GM12864 (cell line): ENCODE data around the gene GRID1.

Experiments
- DNase-seq: peaks from one replicate; pipeline ENCODE4 v3.0.0-alpha.2; 2011; ENCODE audit warnings: low read depth
- H3K4me3 ChIP-seq: 2 replicates; pipeline ENCODE4 v1.5.1; 2011; ENCODE audit warnings: mild to moderate bottlenecking, low read depth, low read length, control low read depth
- CTCF ChIP-seq: IDR thresholded peaks from 2 replicates; pipeline ENCODE4 v1.5.1; 2011; ENCODE audit warnings: low read depth, mild to moderate bottlenecking, moderate library complexity, low read length, control low read depth, inconsistent platforms; ENCODE audit errors: missing control alignments

GRID1 gene

DNA sequence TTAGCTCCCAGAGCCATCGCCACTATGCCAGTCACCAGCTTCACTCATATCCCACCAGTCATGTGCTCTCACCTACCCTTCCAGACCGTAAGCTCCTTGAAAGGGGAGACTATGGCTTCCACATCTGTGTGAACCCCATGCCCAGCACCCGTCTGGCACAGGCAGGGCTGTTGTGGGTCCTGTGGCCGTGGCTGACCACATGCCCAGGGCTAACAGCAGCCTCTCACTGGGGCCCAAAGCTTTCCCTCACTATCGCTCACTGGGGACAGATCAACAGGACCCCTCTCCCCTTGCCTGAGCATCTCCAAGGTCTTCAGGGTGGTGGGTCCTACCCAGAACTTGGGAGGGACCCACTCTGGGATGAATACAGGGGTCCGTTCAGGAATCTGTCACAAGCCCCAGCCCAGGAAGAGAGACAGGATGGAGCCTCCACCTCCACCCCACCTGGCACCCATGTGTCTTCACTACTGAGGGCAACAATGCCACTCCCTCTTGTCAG, 303.9 kb downstream of the GRID1 start:
- DNase-seq, result no peak
- H3K4me3 ChIP-seq, result no peak overlapping the region
- TF ChIP-seq CTCF, result no peak

DNA sequence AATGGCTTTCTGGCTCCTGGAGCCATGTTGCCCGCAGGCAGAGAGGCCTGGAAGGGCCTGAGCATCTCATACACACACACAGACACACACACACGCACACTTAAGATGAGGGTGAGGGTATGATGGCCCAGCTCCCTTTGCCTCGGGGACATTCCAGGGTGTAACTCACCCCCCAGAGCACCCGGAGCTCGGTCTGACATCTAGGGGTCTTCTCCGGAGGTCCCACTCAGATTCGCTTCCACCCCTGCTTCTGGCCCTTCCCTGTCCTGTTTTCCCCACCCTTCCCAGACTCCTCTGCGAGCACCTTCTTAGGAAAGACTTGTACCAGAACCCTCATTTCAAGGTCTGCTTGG, 304.4 kb downstream of the GRID1 start:
- DNase-seq, result no peak
- TF ChIP-seq CTCF, result no peak

GRCh38 chr10:86061278-86062197, 305.1 kb downstream of the GRID1 start:
- no peak for DNase-seq
- no peak overlapping the region for H3K4me3 ChIP-seq
- TF ChIP-seq CTCF, result no peak

More for the DNA sequence above, 304.4 kb downstream of the GRID1 start:
- H3K4me3 ChIP-seq, result no peak overlapping the region

GRCh38 chr10:86060386-86061277, 306.0 kb downstream of the GRID1 start:
- no peak for DNase-seq
- TF ChIP-seq CTCF, result no peak
- no peak overlapping the region for H3K4me3 ChIP-seq

GRCh38 chr10:86059892-86060291, 306.7 kb downstream of the GRID1 start:
- H3K4me3 ChIP-seq, result no peak overlapping the region
- no peak for DNase-seq
- TF ChIP-seq CTCF, result no peak

DNA sequence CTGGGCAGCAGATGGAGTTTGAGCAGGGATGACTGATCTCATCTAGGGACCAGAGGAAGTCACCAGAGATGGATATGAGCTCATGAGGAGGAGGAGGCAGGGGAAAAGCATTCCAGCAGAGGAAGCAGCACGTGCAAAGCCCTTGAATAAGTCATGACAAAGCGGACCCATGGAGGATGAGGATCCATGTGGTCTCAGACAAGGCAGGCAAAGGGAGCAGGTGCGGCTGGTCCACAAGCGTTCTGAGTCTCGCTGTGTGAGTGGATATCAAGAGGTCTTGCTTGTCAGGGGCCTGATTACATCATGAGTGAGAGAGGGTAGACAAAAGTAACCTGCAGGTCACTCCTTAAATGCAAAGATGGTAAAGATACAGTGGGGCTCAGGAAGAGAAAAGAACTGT, 307.6 kb downstream of the GRID1 start:
- no peak for DNase-seq
- TF ChIP-seq CTCF, result no peak
- no peak overlapping the region for H3K4me3 ChIP-seq
